Testis (tissue), 2 donors: ENCODE results near the gene HCK.

Experiments
- POLR2A ChIP-seq: fragments of 450-650 bp; IDR thresholded peaks from one replicate; pipeline ENCODE4 v1.6.1; 2017; ENCODE audit warnings: antibody characterized with exemption, mild to moderate bottlenecking, moderate library complexity
- TF ChIP-seq, protein P1 (sequence below), 3 experiments: fragments of 450-650 bp in 2 of 3; fragments of 200-600 bp in 1 of 3; sonication (generic) in 1 of 3; IDR thresholded peaks; one replicate each; pipeline ENCODE4 v1.5.1; 2016 to 2019; ENCODE audit warnings: antibody characterized with exemption in 3 of 3, mild to moderate bottlenecking in 2 of 3, moderate library complexity in 1 of 3

DNA sequence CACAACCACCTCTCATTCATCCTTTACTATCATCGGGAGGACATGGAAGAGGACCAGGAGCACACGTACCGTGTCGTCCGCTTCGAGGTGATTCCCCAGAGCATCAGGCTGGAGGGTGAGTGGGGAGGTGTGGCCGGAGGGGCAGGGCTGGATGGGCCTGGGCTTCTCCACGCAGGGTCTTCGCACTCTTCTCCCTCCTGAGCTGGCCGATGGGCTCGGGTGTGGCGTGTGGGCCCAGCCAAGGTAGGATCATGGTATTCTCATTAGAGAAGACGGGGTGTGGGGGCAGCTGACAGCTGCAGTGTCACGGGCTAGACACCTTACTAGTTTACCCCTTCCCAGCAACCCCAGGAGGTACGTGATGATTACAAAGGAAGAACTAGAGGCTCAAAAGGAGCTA is 90.9 kb downstream of the HCK start:
- TF ChIP-seq, protein P1, sequence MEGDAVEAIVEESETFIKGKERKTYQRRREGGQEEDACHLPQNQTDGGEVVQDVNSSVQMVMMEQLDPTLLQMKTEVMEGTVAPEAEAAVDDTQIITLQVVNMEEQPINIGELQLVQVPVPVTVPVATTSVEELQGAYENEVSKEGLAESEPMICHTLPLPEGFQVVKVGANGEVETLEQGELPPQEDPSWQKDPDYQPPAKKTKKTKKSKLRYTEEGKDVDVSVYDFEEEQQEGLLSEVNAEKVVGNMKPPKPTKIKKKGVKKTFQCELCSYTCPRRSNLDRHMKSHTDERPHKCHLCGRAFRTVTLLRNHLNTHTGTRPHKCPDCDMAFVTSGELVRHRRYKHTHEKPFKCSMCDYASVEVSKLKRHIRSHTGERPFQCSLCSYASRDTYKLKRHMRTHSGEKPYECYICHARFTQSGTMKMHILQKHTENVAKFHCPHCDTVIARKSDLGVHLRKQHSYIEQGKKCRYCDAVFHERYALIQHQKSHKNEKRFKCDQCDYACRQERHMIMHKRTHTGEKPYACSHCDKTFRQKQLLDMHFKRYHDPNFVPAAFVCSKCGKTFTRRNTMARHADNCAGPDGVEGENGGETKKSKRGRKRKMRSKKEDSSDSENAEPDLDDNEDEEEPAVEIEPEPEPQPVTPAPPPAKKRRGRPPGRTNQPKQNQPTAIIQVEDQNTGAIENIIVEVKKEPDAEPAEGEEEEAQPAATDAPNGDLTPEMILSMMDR (IDR thresholded peaks at IDR 0.05), result no peak
- no peak for TF ChIP-seq POLR2A
